OCI-LY3 (cell line): Measurements from ENCODE around the gene ANKRD6.

Source experiments
- EZH2phosphoT487 ChIP-seq: fragments of 200-600 bp; shearing (Covaris generic); IDR thresholded peaks from 2 replicates; pipeline ENCODE4 v1.6.1; 2018; ENCODE audit warnings: antibody characterized with exemption, mixed run types, low read depth
- TF ChIP-seq, protein P1 (sequence below): fragments of 200-600, 300-600 bp; sonication (generic); IDR thresholded peaks from 2 replicates; pipeline ENCODE4 v1.5.1; 2014; ENCODE audit warnings: antibody characterized with exemption, low read length, low read depth

DNA sequence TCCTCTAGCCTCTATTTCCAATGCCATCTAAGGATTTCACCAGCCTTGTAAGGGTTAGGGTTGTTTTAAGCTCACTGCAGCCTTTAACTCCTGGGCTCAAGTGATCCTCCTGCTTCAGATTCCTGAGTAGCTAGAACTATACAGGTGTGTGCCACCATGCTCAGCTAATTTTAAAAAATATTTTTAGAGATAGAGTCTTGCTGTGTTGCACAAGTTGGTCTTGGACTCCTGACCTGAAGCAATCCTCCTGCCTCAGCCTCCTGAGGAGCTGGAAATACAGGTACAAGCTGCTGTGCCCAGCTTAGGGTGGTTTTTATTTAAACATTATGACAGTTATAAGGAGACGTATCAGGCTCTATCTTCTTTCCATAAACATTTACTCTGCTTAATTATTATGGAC lies 26.5 kb downstream of the ANKRD6 start:
- TF ChIP-seq EZH2phosphoT487, result no peak
- TF ChIP-seq, protein P1, sequence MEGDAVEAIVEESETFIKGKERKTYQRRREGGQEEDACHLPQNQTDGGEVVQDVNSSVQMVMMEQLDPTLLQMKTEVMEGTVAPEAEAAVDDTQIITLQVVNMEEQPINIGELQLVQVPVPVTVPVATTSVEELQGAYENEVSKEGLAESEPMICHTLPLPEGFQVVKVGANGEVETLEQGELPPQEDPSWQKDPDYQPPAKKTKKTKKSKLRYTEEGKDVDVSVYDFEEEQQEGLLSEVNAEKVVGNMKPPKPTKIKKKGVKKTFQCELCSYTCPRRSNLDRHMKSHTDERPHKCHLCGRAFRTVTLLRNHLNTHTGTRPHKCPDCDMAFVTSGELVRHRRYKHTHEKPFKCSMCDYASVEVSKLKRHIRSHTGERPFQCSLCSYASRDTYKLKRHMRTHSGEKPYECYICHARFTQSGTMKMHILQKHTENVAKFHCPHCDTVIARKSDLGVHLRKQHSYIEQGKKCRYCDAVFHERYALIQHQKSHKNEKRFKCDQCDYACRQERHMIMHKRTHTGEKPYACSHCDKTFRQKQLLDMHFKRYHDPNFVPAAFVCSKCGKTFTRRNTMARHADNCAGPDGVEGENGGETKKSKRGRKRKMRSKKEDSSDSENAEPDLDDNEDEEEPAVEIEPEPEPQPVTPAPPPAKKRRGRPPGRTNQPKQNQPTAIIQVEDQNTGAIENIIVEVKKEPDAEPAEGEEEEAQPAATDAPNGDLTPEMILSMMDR, result no peak
